Fibroblast of lung (primary cell): ENCODE data around the gene ERGIC1. TPM values are rescaled to one million over a fixed set of nuclear protein-coding genes. Genes with fewer than 3 reads are reported as not detected.
A peak's percentile ranks its signal among the peaks of the same experiment; 100 is the strongest.
"Not testable (repeated sequence)": the region's sequence is repeated elsewhere in the genome, so short reads cannot be mapped to it uniquely, and the experiment has no call there.

ENCODE experiments used
- DNase-seq, 2 donors: peaks; one replicate each; pipeline versions ENCODE4 v3.0.0 to v3.0.0-alpha.2; 2010; ENCODE audit warnings: low read depth in 2 of 2
- H2AFZ ChIP-seq: 2 replicates; pipeline ENCODE4 v1.5.1; 2012; ENCODE audit warnings: low read length, control low read depth, inconsistent platforms
- H3K27ac ChIP-seq: 2 replicates; pipeline ENCODE4 v1.5.1; 2011; ENCODE audit warnings: low read length, control low read depth; ENCODE audit not compliant: insufficient read depth
- H3K27me3 ChIP-seq: 2 replicates; pipeline ENCODE4 v1.5.1; 2011; ENCODE audit warnings: mild to moderate bottlenecking, low read length; ENCODE audit not compliant: control insufficient read depth, insufficient read depth
- H3K36me3 ChIP-seq: 2 replicates; pipeline ENCODE4 v1.5.1; 2011; ENCODE audit warnings: low read length; ENCODE audit not compliant: control insufficient read depth, insufficient read depth
- H3K4me1 ChIP-seq: 2 replicates; pipeline ENCODE4 v1.5.1; 2011; ENCODE audit warnings: low read length; ENCODE audit not compliant: control insufficient read depth, insufficient read depth; ENCODE audit errors: extremely low read depth
- H3K4me2 ChIP-seq: 2 replicates; pipeline ENCODE4 v1.5.1; 2011; ENCODE audit warnings: low read length, control low read depth; ENCODE audit not compliant: insufficient read depth; ENCODE audit errors: extremely low read depth
- H3K4me3 ChIP-seq, 4 experiments: fragments of 200-600 bp in 1 of 4; sonication (generic) in 1 of 4; replicated peaks in 1 of 4; 2 replicates each; pipeline ENCODE4 v1.5.1; 2011 to 2016; ENCODE audit warnings: low read length in 4 of 4, low read depth in 3 of 4, mild to moderate bottlenecking in 3 of 4, control low read depth in 2 of 4, inconsistent platforms in 1 of 4, mixed read lengths in 1 of 4; ENCODE audit not compliant: insufficient read depth in 1 of 4; ENCODE audit errors: control extremely low read depth in 1 of 4
- H3K79me2 ChIP-seq: 2 replicates; pipeline ENCODE4 v1.5.1; 2012; ENCODE audit warnings: mild to moderate bottlenecking, low read length, inconsistent platforms; ENCODE audit not compliant: control insufficient read depth, insufficient read depth
- H3K9ac ChIP-seq: 2 replicates; pipeline ENCODE4 v1.5.1; 2011; ENCODE audit warnings: mild to moderate bottlenecking, low read length, control low read depth; ENCODE audit not compliant: insufficient read depth
- H3K9me3 ChIP-seq: 2 replicates; pipeline ENCODE4 v1.5.1; 2012; ENCODE audit warnings: low read depth, low read length; ENCODE audit not compliant: control insufficient read depth, insufficient read depth
- H4K20me1 ChIP-seq: 2 replicates; pipeline ENCODE4 v1.5.1; 2011; ENCODE audit warnings: low read length; ENCODE audit not compliant: control insufficient read depth, insufficient read depth; ENCODE audit errors: extremely low read depth
- EZH2 ChIP-seq: IDR thresholded peaks from 2 replicates; pipeline ENCODE4 v1.5.1; 2012; ENCODE audit warnings: low read length, control low read depth, mild to moderate bottlenecking; ENCODE audit errors: missing control alignments
- polyA plus RNA-seq, 2 donors: library from polyadenylated mRNA; depleted of rRNA in 1 of 2; stranded (reverse) in 1 of 2; unstranded in 1 of 2; fragments of >200 nt; gene quantifications; 2 replicates each; pipeline ENCODE4 v1.2.1, GENCODE V29; 2011 to 2012; ENCODE audit warnings: missing spikeins in 1 of 2
- total RNA-seq: library from RNA; depleted of rRNA; stranded (reverse); fragments of >200 nt; gene quantifications from 2 replicates; pipeline ENCODE4 v1.2.1, GENCODE V29; 2014
- TF ChIP-seq, protein P1 (sequence below), 2 donors: IDR thresholded peaks in 1 of 2; conservative IDR thresholded peaks in 1 of 2; 1 replicate in 1 of 2; 2 replicates in 1 of 2; pipeline ENCODE4 v1.5.1; 2011 to 2012; ENCODE audit warnings: low read length in 2 of 2, control low read depth in 1 of 2, inconsistent platforms in 1 of 2, low read depth in 1 of 2, mild to moderate bottlenecking in 1 of 2

ERGIC1 gene
- total and polyA plus RNA-seq, 2 donors (not counting 1 experiment from before 2014, with no cell fraction given), result 113 to 171 TPM

DNA sequence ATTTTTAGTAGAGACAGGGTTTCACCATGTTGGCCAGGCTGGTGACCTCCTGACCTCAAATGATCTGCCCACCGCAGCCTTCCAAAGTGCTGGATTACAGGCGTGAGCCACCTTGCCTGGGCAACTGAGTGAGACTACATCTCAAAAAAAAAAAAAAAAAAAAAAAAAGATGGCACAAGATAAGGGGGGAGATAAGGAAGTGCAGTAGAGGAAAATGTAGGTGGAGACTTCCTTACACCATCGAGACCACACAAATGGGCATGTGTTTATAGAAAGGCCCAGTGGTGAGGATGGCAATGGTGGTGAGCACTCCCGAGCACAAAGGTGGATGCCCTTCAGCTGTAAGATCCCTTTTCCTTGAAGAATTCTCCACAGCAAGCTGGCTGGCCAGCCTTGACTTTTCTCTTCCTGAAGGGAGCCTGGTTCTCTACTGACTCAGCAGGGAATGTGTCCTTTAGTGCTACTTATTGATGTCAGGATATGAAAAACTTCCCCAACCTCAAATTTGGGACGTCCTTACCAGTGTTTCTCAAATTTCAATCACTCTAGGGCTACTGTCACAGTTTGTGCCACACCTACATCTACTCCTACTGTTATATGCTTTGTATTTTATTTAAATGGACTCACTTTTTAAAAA, 28.2 kb downstream of the ERGIC1 start:
- Histone ChIP-seq H3K27me3 (no peaks in the 10 kb centered on the region), H3K27ac (peak overlapping the region; percentile 17), H2AFZ (no peak overlapping the region), H4K20me1 (no peaks in the 10 kb centered on the region), H3K4me3 (no peak overlapping the region), H3K4me2 (no peak overlapping the region), H3K4me1 (peaks cover 46% of the 10 kb centered on the region), H3K9me3 (no peaks in the 10 kb centered on the region), H3K79me2 (peaks cover 51% of the 10 kb centered on the region), H3K36me3 (no peaks in the 10 kb centered on the region), H3K9ac (no peak overlapping the region)
- peak in 1 of 2 donors; percentile 12 for DNase-seq
- no peak for TF ChIP-seq EZH2
- TF ChIP-seq, protein P1, sequence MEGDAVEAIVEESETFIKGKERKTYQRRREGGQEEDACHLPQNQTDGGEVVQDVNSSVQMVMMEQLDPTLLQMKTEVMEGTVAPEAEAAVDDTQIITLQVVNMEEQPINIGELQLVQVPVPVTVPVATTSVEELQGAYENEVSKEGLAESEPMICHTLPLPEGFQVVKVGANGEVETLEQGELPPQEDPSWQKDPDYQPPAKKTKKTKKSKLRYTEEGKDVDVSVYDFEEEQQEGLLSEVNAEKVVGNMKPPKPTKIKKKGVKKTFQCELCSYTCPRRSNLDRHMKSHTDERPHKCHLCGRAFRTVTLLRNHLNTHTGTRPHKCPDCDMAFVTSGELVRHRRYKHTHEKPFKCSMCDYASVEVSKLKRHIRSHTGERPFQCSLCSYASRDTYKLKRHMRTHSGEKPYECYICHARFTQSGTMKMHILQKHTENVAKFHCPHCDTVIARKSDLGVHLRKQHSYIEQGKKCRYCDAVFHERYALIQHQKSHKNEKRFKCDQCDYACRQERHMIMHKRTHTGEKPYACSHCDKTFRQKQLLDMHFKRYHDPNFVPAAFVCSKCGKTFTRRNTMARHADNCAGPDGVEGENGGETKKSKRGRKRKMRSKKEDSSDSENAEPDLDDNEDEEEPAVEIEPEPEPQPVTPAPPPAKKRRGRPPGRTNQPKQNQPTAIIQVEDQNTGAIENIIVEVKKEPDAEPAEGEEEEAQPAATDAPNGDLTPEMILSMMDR (conservative IDR thresholded peaks at IDR 0.05 in 1 of 2, IDR thresholded peaks at IDR 0.05 in 1 of 2; ENCODE audit: low read depth in 1 of 2, low read length in 2 of 2), result no peak

DNA sequence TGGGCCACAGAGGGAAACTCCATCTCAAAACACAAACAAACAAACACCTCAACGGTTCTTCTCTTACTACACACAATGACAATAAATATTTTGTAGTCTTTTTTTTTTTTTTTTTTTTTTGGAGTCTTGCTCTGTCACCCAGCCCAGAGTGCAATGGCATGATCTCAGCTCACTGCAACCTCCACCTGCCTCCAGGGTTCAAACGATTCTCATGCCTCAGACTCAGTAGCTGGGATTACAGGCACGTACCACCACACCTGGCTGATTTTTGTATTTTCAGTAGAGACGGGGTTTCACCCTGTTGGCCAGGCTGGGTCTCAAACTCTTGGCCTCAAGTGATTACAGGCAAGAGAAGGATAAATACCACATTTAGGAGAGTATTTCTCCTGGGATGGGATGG, 30.1 kb downstream of the ERGIC1 start:
- Histone ChIP-seq H3K4me1 (peaks cover 48% of the 10 kb centered on the region), H3K79me2 (peaks cover 45% of the 10 kb centered on the region)
- not testable (repeated sequence) for H4K20me1 ChIP-seq, H2AFZ ChIP-seq, H3K4me2 ChIP-seq, H3K9me3 ChIP-seq, H3K9ac ChIP-seq, H3K27ac ChIP-seq, H3K4me3 ChIP-seq, H3K36me3 ChIP-seq, DNase-seq, H3K27me3 ChIP-seq

DNA sequence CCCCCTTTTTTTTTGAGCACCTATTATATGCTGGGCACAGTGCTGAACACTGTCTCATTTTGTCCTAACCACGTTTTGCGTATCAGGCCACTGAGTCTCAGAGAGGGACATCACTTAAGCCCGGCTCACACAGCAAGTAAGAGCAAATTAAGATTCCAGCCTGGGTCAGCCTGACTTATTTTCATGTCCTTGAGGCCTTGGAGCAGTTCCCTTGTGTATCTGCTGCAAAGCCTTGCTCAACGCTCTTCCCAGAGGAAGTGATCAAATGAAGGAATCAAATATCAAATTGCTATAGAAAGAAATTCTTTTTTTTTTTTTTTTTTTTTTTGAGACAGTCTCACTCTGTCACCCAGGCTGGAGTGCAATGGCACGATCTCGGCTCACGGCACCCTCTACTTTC, 30.7 kb downstream of the ERGIC1 start:
- Histone ChIP-seq H3K79me2 (peaks cover 41% of the 10 kb centered on the region), H3K9me3 (no peaks in the 10 kb centered on the region), H4K20me1 (no peaks in the 10 kb centered on the region), H3K4me1 (peaks cover 48% of the 10 kb centered on the region), H3K27ac (no peak overlapping the region), H3K9ac (no peak overlapping the region), H3K4me3 (no peak overlapping the region), H3K36me3 (no peaks in the 10 kb centered on the region), H3K4me2 (no peak overlapping the region), H2AFZ (no peak overlapping the region), H3K27me3 (no peaks in the 10 kb centered on the region)
- no peak for TF ChIP-seq EZH2
- TF ChIP-seq, protein P1 (conservative IDR thresholded peaks at IDR 0.05 in 1 of 2, IDR thresholded peaks at IDR 0.05 in 1 of 2; ENCODE audit: low read depth in 1 of 2, low read length in 2 of 2), result no peak
- DNase-seq, result peak in 1 of 2 donors; percentile 51
